GM11168 (cell line): Measurements from ENCODE around the gene SIAE.

Experiments used
- in situ Hi-C: fragments of 300-500 bp; cut with MboI; formaldehyde crosslinking; loops from one replicate; pipeline ENCODE4 v1.12.0; 2022; ENCODE audit warnings: low sequenced_read_pairs; ENCODE audit not compliant: unreplicated experiment

SIAE gene

GRCh38 chr11:124673333-124674167, at the start of gene SIAE, which contains the start of gene SPA17:
Gene SIAE (minus strand): TSS chr11:124673739. CDS start chr11:124673708, 31 bp downstream.
Gene SPA17 (plus strand): TSS chr11:124673904. CDS start chr11:124675265, 1,361 bp downstream.
- in situ Hi-C loops, result loop anchor here (25.0 kb wide), 1 partner anchor 89 kb away; the partner anchor contains the start of genes ESAM and VSIG2

GRCh38 chr11:124722176-124722575, 48.6 kb upstream of the SIAE start:
- in situ Hi-C loops, result no loop called here

- in situ Hi-C loops, result no loop called here
These were observed 46.0 kb upstream of the SIAE start for GRCh38 chr11:124719534-124719933.

DNA sequence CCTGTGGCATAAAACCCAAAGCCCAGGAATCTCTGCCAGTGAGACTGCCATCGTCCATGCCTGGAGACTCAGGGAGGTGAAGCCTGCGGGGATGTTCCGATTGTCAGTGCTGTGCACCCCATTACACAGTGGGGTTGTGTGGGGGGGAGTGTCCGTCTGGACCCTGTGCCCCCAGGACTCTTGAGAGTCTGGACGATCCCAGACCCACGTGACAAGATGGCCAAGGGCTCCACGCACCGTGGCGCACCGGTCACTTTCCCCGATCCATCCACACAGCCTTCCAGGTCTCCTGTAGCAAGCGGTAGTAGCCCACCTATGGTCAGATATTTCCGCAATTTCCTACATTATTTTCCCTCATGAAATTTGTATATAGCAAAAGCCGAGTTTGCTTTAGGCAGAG, 45.3 kb upstream of the SIAE start:
- in situ Hi-C loops, result no loop called here

DNA sequence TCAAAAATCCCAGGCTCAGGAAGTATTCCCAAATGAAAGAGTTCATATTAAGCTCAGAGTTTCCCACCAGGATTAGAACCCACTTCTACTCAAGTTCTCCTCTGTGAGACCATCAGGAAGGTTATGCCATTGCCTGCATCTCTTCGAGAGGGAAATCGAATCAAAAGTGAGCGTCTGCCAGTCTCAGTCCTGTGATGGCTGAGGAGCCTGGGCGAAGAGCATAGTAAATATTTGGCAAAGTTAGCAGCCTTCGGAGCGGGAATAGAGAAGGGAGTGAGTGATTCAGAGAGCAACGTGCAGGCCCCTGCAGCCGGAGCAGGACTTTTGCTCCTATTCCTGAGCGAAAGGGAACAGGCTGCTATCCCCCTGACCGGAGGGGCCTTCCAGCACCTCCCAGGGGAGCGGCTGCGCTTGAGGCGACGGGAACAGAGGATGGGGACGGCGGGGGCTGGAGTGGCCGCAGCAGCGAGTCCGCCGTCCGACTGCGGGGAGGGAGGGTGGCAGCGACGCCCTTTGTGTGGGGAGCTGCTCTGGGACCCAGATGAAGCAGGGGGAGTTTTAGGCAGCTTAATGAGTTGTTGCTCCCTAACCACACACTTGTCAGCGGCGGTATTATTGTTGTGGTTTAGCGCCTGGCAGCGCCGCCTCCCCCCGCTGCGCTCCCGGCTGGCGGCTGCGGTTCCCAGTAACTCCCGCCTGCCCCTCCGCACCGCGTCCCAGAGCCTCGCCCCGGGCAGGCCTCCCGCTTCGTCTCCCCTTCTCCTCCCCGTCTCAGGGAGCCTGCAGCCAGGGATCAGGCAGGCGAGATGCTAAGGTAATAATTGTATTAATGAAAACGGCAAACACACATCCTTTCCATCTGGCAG, 44.5 kb upstream of the SIAE start:
- in situ Hi-C loops, result no loop called here

- in situ Hi-C loops, result no loop called here
These were observed 43.9 kb upstream of the SIAE start for GRCh38 chr11:124717421-124717785.

DNA sequence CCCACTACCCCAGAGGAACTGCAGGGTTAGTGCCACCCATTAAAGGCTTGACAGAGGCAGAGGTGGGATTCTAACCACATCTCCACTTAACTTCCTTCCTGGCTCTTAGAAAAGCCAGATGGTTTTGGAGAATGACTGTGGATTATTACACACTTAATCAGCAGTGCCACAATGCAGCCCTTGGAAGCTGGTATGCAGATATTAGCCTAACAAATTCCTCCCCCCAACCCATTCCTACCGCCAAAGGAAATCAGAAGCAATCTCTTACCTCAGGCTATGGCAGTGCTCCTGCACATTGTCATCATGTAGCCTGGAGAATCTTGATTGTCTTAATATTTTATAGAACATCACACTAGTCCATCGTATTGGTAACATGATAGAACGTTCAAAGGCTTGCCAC, 43.1 kb upstream of the SIAE start:
- in situ Hi-C loops, result no loop called here

DNA sequence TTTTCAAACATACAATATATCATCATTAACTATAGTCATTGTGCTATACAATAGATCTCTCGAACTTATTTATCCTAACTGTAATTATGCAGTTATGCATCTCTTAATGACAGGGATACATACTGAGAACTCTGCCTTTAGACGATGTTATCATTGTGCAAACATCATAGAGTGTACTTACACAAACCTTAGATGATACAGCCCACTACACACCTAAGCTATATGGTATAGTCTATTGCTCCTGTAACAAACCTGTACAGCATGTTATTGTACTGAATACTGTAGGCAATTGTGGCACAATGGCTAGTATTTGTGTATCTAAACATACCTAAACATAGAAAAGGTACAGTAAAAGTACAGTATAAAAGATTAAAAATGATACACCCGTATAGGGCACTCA, 38.9 kb upstream of the SIAE start:
- in situ Hi-C loops, result no loop called here

DNA sequence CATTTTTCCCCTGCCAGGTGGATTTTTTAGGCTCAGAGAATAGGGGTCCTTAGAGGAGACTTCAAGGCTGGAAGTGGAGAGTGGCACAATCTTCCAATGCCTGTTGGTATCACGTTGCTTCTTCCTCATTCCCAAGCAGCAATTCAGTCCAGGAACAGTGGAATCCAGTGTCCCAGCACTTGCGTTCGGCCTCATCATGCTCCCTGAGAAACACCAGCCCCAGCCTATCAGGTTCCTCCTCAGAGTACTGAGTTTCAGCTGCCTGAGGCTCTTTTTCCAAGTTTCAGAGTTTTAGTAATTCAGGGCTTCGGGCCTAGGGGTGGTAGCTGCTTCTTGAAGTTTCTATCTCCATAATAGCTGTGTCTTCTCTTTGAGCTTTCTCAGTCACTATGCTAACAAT, 34.3 kb upstream of the SIAE start:
- in situ Hi-C loops, result no loop called here

DNA sequence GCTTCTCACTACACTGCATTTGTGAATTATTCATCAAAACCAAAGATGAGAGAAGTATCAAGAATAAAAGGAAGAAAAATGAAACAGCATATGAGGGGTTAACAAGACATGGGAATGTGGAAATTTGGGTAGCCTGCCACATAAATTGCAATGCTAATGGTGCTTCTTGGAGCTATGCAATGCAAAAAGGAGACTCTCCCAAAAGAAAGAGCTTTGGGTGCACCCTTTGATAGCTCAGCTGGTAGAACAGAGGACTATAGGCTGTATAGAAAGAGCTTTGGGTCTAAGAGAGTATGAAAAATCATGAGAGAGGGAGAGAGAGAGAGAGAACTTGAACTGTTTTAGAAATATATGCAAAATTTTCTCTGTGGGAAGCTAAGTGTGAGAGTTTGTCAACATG, 26.5 kb upstream of the SIAE start:
- in situ Hi-C loops, result no loop called here

DNA sequence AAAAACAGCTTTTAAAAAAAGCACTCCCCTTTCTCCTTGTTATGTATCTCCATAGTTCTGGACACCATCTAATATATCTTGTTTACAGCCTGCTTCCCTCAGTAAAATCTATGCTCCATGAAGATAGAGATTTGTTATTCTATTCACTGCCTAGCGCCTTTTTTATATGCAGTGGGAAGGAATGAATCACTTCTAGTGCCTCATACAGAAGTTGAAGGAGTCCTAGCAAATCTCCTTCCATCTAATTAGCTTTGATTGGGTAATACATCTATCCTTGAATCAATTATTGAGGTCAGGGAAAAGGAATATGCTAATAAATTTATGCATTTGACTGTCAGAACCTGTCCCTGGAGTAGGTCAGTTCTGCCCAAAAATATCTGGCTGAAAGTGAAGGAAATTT, 26.0 kb upstream of the SIAE start:
- in situ Hi-C loops, result no loop called here

- in situ Hi-C loops, result no loop called here
These were observed 19.6 kb upstream of the SIAE start for GRCh38 chr11:124693142-124693541.

DNA sequence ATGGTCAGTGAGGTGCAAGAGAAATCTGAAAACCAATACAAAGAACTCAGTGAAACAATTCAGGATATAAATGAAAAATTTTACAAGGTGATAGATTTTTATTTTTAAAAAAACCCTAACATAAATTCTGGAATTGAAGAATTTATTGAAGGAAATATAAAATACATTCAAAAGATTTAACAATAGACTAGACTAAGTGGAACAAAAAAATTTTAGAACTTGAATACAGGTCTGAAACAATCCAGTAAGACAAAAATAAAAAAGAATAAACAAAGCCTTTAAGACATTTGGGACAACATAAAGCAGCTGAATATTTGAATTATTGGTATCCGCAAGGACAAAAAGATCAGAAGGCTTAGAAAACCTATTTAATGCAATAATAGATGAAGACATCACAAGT, 8.9 kb upstream of the SIAE start:
- in situ Hi-C loops, result no loop called here

GRCh38 chr11:124681421-124681820, 7.9 kb upstream of the SIAE start:
- in situ Hi-C loops, result no loop called here

DNA sequence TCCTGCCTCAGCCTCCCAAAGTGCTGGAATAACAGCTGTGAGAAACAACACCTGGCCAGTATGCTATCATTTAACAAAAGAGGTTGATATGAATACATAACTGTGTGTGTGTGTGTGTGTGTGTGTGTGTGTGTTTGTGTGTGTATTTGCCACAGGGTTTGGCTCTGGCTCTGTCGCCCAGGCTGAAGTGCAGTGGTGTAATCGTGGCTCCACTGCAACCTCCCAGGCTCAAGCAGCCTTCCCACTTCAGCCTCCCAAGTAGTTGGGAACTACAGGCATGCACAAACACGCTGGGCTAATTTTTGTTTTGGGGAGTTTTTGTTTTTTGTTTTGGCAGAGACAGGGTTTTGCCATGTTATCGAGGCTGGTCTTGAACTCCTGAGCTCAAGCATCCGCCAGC, 4.9 kb upstream of the SIAE start:
- in situ Hi-C loops, result no loop called here

- in situ Hi-C loops, result no loop called here
These were observed 2.8 kb upstream of the SIAE start for GRCh38 chr11:124676386-124676785.

DNA sequence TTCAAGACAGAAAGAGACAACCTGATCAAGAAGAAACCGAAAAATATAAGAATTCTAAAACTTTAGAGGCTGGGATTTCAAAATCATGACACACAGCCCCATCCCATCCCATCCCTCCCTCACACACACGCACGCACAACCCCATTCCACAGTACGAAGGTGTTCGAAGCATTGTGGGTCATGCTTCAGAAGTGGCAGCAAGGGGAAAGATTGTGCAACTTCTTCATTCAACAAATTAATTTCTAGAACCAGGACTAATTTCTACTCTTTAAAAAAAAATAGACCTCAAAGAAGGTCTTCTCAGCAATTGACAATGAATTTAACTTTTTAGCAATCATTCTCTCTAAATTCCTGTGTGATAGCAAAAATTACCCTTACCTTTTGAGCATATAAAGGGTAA, 1.0 kb upstream of the SIAE start:
- in situ Hi-C loops, result loop anchor here (25.0 kb wide), 1 partner anchor 88 kb away; the partner anchor contains the start of genes ESAM and VSIG2

- in situ Hi-C loops, result loop anchor here (25.0 kb wide), 1 partner anchor 88 kb away; the partner anchor contains the start of genes ESAM and VSIG2
These were observed 604 bp upstream of the SIAE start for GRCh38 chr11:124674168-124674517.

DNA sequence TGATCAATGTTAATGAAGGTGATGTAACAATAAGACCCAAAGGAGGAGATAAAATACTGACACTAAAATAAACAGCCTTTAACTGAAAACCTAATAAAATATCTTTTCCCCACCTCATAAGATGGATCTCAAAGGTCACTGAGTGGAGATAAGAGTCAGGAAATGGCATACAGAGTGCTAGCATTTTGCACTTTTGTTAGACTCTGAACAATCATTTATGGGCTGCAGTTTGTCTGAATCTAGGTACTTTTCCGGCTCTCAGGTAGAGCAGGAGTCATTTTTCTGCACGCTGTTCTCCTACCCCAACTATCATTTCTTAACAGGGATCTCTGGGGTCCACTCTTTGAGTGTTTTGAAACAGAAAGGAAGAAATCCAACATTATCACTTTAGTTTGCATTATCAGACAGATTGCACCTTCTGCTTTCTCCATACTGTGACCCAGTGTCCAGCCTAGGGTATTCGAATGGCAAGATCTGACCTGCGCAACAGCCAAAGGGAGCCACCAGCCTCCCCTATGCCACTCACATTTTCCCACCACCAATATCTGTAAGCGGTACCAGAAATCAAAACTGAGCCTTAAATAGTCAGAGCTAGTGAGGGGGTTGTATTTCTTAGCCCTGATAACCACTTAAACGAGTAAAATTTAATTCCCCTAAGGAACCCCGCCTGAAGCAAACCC, 863 bp downstream of the SIAE start:
- in situ Hi-C loops, result loop anchor here (25.0 kb wide), 1 partner anchor 90 kb away; the partner anchor contains the start of genes ESAM and VSIG2

DNA sequence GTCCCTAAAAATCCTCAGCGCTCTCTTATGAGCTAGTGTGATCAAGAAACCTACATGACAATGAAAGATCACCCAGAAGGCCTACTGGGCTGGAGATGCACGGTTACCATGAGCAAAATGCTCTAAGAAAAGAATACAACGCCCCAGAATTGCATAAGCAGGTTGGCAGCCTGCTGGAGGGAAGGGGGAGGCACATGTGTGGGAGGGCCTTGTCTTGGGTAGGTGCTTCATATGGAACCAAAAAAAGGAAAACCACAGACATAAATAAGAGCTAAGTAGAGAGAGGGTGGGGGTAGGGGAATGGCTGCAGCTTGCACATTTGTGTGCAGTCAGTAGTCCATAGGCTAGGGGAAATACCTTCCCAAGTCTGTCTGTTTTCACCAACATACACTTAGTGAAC, 2.8 kb downstream of the SIAE start:
- in situ Hi-C loops, result loop anchor here (25.0 kb wide), 1 partner anchor 92 kb away; the partner anchor contains the start of genes ESAM and VSIG2
